Measurements from ENCODE around the gene PLEKHM1.

The PLEKHM1 gene

DNA sequence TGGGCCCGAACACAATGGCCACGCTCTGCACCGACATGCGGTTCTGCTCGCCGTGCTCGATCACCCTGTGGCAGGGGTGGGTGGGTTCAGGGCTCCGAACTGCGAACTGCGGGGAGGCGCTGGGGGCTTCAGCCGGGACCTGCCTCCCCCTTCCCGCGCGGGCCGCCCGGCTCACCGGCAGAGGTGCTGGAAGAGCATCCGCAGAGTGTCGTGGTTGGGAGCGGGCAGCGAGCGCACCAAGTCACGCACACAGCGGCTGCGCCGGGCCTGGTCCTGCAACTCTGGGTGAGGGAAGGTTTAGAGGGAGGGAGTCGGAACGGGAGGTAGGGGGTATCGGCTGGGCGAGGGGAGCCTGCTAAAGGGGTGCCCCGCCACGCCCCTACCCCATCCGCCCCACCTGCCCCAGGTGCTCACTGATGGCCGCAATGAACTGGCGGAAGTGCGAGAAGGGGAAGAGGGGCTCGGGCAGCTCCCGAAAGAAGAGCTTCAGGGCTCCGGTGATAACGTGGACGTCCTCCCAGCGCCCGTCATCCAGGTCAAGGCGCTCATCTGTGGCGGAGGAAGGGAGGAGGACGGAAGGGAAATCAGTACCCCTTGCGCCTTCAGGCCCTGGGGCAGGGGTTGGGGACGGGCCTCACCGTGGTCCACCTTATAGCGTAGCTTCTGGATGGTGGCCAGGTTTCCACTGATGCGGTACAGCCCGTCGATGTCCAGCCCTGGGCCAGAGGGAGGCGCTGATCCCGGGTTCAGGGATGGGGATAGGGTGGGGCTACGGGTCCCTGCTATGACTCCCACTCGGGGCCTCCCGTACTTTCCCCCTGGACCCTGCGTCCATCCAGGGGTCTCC lies 94.7 kb downstream of the PLEKHM1 start:
- DNase-seq, result no peak

DNA sequence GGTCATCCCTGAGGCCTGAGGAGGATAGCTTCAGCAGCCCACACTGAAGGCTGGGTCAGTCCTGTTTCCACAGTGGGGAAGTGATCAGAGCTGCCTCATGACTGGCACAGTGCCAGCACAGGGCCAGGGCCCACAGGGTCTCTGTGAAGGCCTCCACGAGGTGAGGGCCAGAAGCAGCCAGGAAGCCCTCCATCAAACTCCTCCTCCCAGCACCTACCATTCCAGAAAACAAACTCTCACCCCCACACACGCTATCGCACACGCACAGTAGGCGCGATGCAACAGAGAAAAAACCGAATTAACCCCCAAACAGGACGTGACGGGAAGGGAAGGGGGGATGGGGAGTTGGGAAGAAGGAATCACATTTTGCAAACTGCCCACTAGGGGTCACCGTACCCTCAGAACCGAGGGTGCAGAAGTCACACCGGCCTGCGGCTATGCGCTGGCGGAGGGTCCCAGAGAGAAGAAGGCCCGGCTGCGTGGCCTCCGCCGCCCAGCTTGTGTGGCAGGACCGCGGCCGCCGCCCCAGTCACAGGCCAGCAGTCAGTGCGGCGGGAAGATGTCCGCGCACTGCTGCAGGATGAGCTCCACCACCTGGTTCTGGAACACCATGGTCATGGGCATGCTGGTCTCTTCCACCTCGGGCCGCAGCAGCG lies 95.5 kb downstream of the PLEKHM1 start:
- peak; percentile 16 for DNase-seq

GRCh38 chr17:45394564-45394912 lies 96.0 kb downstream of the PLEKHM1 start:
- no peak for DNase-seq

- no peak for DNase-seq
Observed at GRCh38 chr17:45394091-45394490, 96.4 kb downstream of the PLEKHM1 start.

DNA sequence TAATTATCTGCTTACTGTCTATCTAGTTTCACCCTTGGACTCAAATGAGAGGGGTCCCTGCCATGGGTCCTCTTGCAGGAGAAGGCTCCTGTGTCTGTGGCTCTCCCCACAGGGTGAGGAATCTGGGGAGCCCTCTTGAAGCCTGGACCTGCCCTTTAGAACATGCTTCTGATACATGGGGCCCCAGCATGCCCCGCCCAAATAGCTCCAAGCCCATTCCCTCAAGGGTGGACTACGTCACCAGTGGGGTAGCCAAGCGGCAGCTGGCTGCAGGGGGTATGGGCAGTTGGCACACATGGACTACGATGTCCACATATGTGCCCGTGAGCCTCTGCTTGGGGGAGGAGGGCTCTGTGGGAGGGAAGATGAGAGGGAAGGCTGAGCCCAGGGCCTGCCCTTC lies 97.1 kb downstream of the PLEKHM1 start:
- DNase-seq, result no peak

DNA sequence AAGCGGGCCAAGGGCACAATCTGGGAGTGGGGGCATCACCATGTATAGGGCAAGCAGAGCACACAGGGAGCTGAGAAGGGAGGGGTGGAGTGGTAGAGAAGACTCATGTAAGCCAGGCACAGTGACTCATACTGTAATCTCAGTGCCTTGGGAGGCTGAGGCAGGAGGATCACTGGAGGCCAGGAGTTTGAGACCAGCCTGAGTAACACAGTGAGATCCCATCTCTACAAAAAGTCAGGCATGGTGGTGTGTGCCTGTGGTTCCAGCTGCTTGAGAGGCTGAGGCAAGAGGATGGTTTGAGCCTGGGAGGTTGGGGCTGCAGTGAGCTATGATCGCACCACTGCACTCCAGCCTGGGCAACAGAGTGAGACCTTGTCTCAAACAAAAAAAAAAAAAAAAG lies 98.6 kb downstream of the PLEKHM1 start:
- no peak for DNase-seq

GRCh38 chr17:45391291-45391690 lies 99.2 kb downstream of the PLEKHM1 start:
- no peak for DNase-seq

- DNase-seq, result no peak
Observed at GRCh38 chr17:45389354-45389753, 101.2 kb downstream of the PLEKHM1 start.

DNA sequence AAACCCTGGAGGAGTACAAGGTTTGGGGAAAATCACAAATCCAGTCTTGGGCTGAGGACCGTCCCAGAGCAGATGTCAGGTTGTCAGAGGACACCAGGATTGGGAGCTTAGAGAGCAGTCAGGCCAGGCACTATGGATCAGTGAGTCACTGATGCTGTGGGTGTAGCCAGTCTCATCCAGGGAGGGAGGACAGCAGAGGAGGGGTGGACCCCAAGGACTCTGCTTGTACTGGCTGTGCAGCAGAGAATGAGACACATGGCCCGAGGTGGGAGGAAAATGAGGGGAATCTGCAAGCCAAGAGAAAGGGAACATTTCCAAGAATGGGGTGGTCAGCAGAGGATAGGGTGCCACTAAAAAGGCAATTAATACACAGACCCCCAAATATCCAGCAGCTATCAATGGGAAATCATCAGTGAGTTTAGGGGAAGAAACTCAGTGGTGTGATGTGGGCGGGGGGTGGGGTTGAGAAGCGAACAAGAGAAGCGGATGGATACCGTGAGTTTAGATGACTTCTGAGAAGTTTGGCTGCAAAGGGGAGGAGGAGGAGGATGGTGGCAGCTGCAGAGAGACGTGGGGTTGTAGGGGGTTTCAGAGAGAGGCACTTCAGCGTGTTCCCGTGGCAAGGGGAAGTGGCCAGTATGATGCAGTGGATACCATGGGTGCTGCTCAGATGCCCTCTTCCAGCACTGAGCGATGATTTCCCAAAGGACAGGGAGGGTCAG lies 101.8 kb downstream of the PLEKHM1 start:
- DNase-seq, result no peak

GRCh38 chr17:45387739-45388138 lies 102.8 kb downstream of the PLEKHM1 start:
- DNase-seq, result no peak

DNA sequence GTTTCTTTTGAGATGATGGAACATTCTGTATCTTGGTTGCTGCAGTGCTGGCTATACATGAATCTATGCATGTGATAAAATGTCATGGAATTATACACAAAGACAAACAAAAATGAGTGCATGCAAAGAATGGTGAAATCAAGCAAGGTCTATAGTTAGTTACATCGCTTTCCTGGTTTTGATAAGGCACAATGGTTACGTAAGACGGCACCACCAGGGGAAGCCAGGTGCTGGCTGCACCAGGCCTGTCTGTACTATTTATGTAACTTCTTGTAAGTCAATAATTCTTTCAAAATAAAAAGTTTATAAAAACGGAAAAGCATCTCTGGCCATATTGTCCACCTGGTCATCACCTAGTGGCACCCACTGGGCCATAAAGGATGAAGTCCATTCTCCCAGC lies 104.3 kb downstream of the PLEKHM1 start:
- DNase-seq, result no peak

Measured in NCI-H345 (cell line).